Ovary (tissue), 3 donors: ENCODE data around the gene RAB6B.

Experiments
- CTCF ChIP-seq, 3 donors: fragments of 450-650 bp in 2 of 3; fragments of 200-600 bp in 1 of 3; IDR thresholded peaks; one replicate each; pipeline versions ENCODE4 v1.5.1 to v1.8.0; 2016 to 2022; ENCODE audit warnings: antibody characterized with exemption in 3 of 3, mild to moderate bottlenecking in 1 of 3
- POLR2A ChIP-seq: fragments of 450-650 bp; IDR thresholded peaks from one replicate; pipeline ENCODE4 v1.6.1; 2017; ENCODE audit warnings: antibody characterized with exemption, mild to moderate bottlenecking, moderate library complexity
- donor health status: DM: no; HTN: no; CAD: no.

DNA sequence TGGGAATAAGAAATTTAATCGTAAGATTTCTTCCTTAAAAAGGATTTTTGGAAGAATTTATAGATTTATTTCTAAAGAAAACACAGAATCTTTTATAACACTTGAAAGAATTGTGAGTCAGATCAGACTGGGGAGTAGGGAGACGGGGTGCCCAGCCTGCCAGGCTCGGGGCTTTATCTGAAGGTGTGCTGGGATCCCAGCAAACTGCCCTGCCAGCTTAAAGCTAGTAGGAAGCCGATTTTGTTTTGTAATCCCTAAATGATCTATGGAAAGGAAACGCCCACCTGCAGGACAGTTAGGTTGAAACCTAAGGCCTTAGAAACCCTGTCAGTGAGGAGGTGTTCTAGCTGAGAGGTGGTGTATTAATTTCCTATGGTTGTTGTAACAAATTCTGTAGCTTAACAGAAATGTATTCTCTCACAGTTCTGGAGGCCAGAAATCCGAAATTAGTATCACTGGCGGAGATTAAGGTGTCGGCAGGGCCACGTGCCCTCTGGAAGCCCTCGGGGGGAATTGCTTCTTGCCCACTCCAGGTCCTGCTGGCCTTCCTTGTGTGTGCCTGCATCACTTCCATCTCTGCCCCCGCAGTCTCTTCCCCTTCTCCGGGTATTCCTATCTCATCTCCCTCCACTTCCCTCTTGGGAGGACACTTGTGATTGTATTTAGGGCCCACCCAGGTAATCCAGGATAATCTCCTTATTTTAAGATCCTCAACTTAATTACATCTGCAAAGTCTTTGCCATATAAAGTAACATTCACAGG is 19.3 kb upstream of the RAB6B start:
- TF ChIP-seq CTCF (IDR thresholded peaks at IDR 0.05) (no peak), POLR2A (no peak)
